ENCODE results near the gene TPPP. TPM values are rescaled to one million over a fixed set of nuclear protein-coding genes. Genes with fewer than 3 reads are reported as not detected.

Gene TPPP
- total RNA-seq, 1 donor from 2014 or later: 1.9 TPM

GRCh38 chr5:610744-611730 is 82.1 kb downstream of the TPPP start:
- no peaks in the 10 kb centered on the region for H3K36me3 ChIP-seq (ENCODE audit: control insufficient read depth, insufficient read depth, low read length)
- no peaks in the 10 kb centered on the region for H3K27me3 ChIP-seq (ENCODE audit: control insufficient read depth, insufficient read depth, low read length)
- TF ChIP-seq CTCF (IDR thresholded peaks at IDR 0.05; ENCODE audit: insufficient read depth, low read length, poor library complexity, severe bottlenecking): no peak
- peak overlapping the region; percentile 65 for H3K4me3 ChIP-seq (ENCODE audit: low read depth, low read length)
- DNase-seq (ENCODE audit: low read depth): no peak

- DNase-seq (ENCODE audit: low read depth): no peak
- no peak for TF ChIP-seq CTCF (IDR thresholded peaks at IDR 0.05; ENCODE audit: insufficient read depth, low read length, poor library complexity, severe bottlenecking)
Measured at GRCh38 chr5:610011-610743, 83.0 kb downstream of the TPPP start.

More at GRCh38 chr5:610011-610743, 83.0 kb downstream of the TPPP start:
- no peaks in the 10 kb centered on the region for H3K27me3 ChIP-seq (ENCODE audit: control insufficient read depth, insufficient read depth, low read length)
- H3K36me3 ChIP-seq (ENCODE audit: control insufficient read depth, insufficient read depth, low read length): no peaks in the 10 kb centered on the region
- no peak overlapping the region for H3K4me3 ChIP-seq (ENCODE audit: low read depth, low read length)

Other genes starting within 250 kb of the TPPP start
- gene SLC9A3, start 168.9 kb downstream of the TPPP start, total RNA-seq: 3.0 and 3.6 TPM in 2 replicates
- gene CEP72, start 81.0 kb downstream of the TPPP start, total RNA-seq: 2.7 and 4.8 TPM in 2 replicates
- gene ZDHHC11B, start 91.4 kb upstream of the TPPP start, total RNA-seq: 0.25 and 0.55 TPM in 2 replicates
- gene ZDHHC11, start 157.6 kb upstream of the TPPP start, total RNA-seq: 0.68 and 1.3 TPM in 2 replicates
- 47.3 and 47.9 TPM in 2 replicates for gene BRD9, start 199.4 kb upstream of the TPPP start, total RNA-seq
- 7.4 and 10.8 TPM in 2 replicates for gene TRIP13, start 199.5 kb upstream of the TPPP start, total RNA-seq